Measurements from ENCODE around the gene LSM4. TPM values are rescaled to one million over a fixed set of nuclear protein-coding genes. Genes with fewer than 3 reads are reported as not detected.
A peak's percentile ranks its signal among the peaks of the same experiment; 100 is the strongest.

The LSM4 gene
- total and polyA plus RNA-seq, 2 of the 13 experiments (the other 11 are each of a cell fraction or from before 2014, with no cell fraction given), result 65.8 to 166 TPM

- TF ChIP-seq NCOA2 (CRISPR knock-in tag; IDR thresholded peaks at IDR 0.05), result peak; percentile 82
- no peak for TF ChIP-seq SMARCE1 (IDR thresholded peaks at IDR 0.05; ENCODE audit: borderline replicate concordance)
- no peak for TF ChIP-seq IRF1 (CRISPR knock-in tag; IDR thresholded peaks at IDR 0.05; ENCODE audit: low read depth)
- TF ChIP-seq PHF8 (CRISPR knock-in tag; IDR thresholded peaks at IDR 0.05), result 0 out of 2 replicates have a peak, but pooled peaks have one; percentile 40
- TF ChIP-seq GZF1 (CRISPR knock-in tag; IDR thresholded peaks at IDR 0.05), result no peak
- TF ChIP-seq HMGXB4 (CRISPR knock-in tag; IDR thresholded peaks at IDR 0.05; ENCODE audit: borderline replicate concordance in 1 of 2, low read depth in 1 of 2), result peak; percentile 29 to 58; a peak in 3 of 4 replicates
- no peak for TF ChIP-seq ZNF232 (CRISPR knock-in tag; IDR thresholded peaks at IDR 0.05; ENCODE audit: borderline replicate concordance)
- TF ChIP-seq ZNF451 (CRISPR knock-in tag; IDR thresholded peaks at IDR 0.05), result no peak
- peak; percentile 23; the same call in 1 of the 2 replicates for TF ChIP-seq YEATS2 (CRISPR knock-in tag; IDR thresholded peaks at IDR 0.05; ENCODE audit: borderline replicate concordance)
- TF ChIP-seq ARID5B (CRISPR knock-in tag; IDR thresholded peaks at IDR 0.05), result peak; percentile 69
- no peak; the same call in 1 of the 2 replicates for TF ChIP-seq ZNF710 (CRISPR knock-in tag; IDR thresholded peaks at IDR 0.05; ENCODE audit: borderline replicate concordance)
- TF ChIP-seq ISL2 (CRISPR knock-in tag; IDR thresholded peaks at IDR 0.05), result peak; percentile 49; the same call in 1 of the 2 replicates
- TF ChIP-seq MTA1 (CRISPR knock-in tag; IDR thresholded peaks at IDR 0.05; ENCODE audit: borderline replicate concordance), result peak; percentile 85; the same call in 1 of the 2 replicates
- no peak for TF ChIP-seq ZNF790 (CRISPR knock-in tag; IDR thresholded peaks at IDR 0.05; ENCODE audit: borderline replicate concordance)
- TF ChIP-seq MLLT10 (CRISPR knock-in tag; IDR thresholded peaks at IDR 0.05), result no peak
- TF ChIP-seq ELF1 (CRISPR knock-in tag; IDR thresholded peaks at IDR 0.05), result peak; percentile 77
- no peak for TF ChIP-seq RNF219 (CRISPR knock-in tag; IDR thresholded peaks at IDR 0.05)
Observed at GRCh38 chr19:18317961-18318800, 4.7 kb downstream of the LSM4 start (continued).
